Uterus (tissue), 2 donors: ENCODE data around the gene BMPR1A.

ENCODE experiments used
- CTCF ChIP-seq, 4 experiments: fragments of 200-600 bp in 2 of 4; fragments of 450-650 bp in 2 of 4; sonication (generic) in 2 of 4; IDR thresholded peaks; one replicate each; pipeline ENCODE4 v1.5.1; 2016 to 2019; ENCODE audit warnings: antibody characterized with exemption in 4 of 4, mild to moderate bottlenecking in 2 of 4, moderate library complexity in 1 of 4
- POLR2A ChIP-seq, 2 donors: fragments of 450-650 bp; IDR thresholded peaks; one replicate each; pipeline ENCODE4 v1.6.1; 2016; ENCODE audit warnings: antibody characterized with exemption in 2 of 2, mild to moderate bottlenecking in 1 of 2, moderate library complexity in 1 of 2

- TF ChIP-seq CTCF (IDR thresholded peaks at IDR 0.05) (no peak), POLR2A (IDR thresholded peaks at IDR 0.05) (no peak)
Measured at GRCh38 chr10:86825366-86825765, 68.9 kb downstream of the BMPR1A start.
